OCI-LY3 (cell line): ENCODE results near the gene CCL28.

Experiments
- H2AFZ ChIP-seq: fragments of 200-600, 300-600 bp; shearing (Covaris generic); 2 replicates; pipeline ENCODE4 v1.6.0; 2014; ENCODE audit warnings: antibody characterized with exemption, low read depth, low read length
- H3K27ac ChIP-seq: fragments of 200-600, 300-600 bp; sonication (generic); 2 replicates; pipeline ENCODE4 v1.5.1; 2014; ENCODE audit warnings: mild to moderate bottlenecking, low read length, moderate library complexity, mixed read lengths
- H3K27me3 ChIP-seq: fragments of 200-600, 300-600 bp; sonication (generic); 2 replicates; pipeline ENCODE4 v1.6.1; 2014; ENCODE audit warnings: low read depth, low read length, mixed read lengths
- H3K36me3 ChIP-seq: fragments of 200-600, 300-600 bp; sonication (generic); replicated peaks from 2 replicates; pipeline ENCODE3; 2014; ENCODE audit warnings: low read depth, low read length, mixed read lengths
- H3K4me1 ChIP-seq: fragments of 300-600, 200-600 bp; sonication (generic); 2 replicates; pipeline ENCODE4 v1.6.1; 2014; ENCODE audit warnings: low read length, mixed read lengths
- H3K4me2 ChIP-seq: fragments of 200-600, 300-600 bp; sonication (generic); 2 replicates; pipeline ENCODE4 v1.6.1; 2014; ENCODE audit warnings: low read length, mixed read lengths
- H3K4me3 ChIP-seq: fragments of 300-600, 200-600 bp; sonication (generic); 2 replicates; pipeline ENCODE4 v1.5.1; 2014; ENCODE audit warnings: antibody characterized with exemption, mild to moderate bottlenecking, low read length, moderate library complexity
- H3K79me2 ChIP-seq: fragments of 300-600, 200-600 bp; shearing (Covaris generic); 2 replicates; pipeline ENCODE4 v1.6.1; 2014; ENCODE audit warnings: mild to moderate bottlenecking, low read length, mixed read lengths
- H3K9ac ChIP-seq: fragments of 300-600, 200-600 bp; shearing (Covaris generic); 2 replicates; pipeline ENCODE4 v1.6.0; 2014; ENCODE audit warnings: mild to moderate bottlenecking, low read length, moderate library complexity
- H3K9me3 ChIP-seq: fragments of 200-600, 300-600 bp; shearing (Covaris generic); 2 replicates; pipeline ENCODE4 v1.6.1; 2014; ENCODE audit warnings: low read length, mixed read lengths; ENCODE audit not compliant: insufficient read depth
- H4K20me1 ChIP-seq: fragments of 200-600, 300-600 bp; sonication (generic); 2 replicates; pipeline ENCODE4 v1.6.1; 2016; ENCODE audit warnings: low read length, mixed read lengths; ENCODE audit not compliant: insufficient read depth
- EZH2phosphoT487 ChIP-seq: fragments of 200-600 bp; shearing (Covaris generic); IDR thresholded peaks from 2 replicates; pipeline ENCODE4 v1.6.1; 2018; ENCODE audit warnings: antibody characterized with exemption, mixed run types, low read depth
- TF ChIP-seq, protein P1 (sequence below): fragments of 200-600, 300-600 bp; sonication (generic); IDR thresholded peaks from 2 replicates; pipeline ENCODE4 v1.5.1; 2014; ENCODE audit warnings: antibody characterized with exemption, low read length, low read depth

The CCL28 gene

GRCh38 chr5:43386960-43387362 is 25.2 kb downstream of the CCL28 start:
- Histone ChIP-seq H3K4me1 (peaks cover 9% of the 10 kb centered on the region), H3K4me3 (no peak overlapping the region)

GRCh38 chr5:43376496-43377140 is 35.6 kb downstream of the CCL28 start:
- H2AFZ ChIP-seq = no peak overlapping the region
- no peak overlapping the region for H3K27ac ChIP-seq
- H3K27me3 ChIP-seq = no peaks in the 10 kb centered on the region
- no peaks in the 10 kb centered on the region for H3K36me3 ChIP-seq
- TF ChIP-seq, protein P1, sequence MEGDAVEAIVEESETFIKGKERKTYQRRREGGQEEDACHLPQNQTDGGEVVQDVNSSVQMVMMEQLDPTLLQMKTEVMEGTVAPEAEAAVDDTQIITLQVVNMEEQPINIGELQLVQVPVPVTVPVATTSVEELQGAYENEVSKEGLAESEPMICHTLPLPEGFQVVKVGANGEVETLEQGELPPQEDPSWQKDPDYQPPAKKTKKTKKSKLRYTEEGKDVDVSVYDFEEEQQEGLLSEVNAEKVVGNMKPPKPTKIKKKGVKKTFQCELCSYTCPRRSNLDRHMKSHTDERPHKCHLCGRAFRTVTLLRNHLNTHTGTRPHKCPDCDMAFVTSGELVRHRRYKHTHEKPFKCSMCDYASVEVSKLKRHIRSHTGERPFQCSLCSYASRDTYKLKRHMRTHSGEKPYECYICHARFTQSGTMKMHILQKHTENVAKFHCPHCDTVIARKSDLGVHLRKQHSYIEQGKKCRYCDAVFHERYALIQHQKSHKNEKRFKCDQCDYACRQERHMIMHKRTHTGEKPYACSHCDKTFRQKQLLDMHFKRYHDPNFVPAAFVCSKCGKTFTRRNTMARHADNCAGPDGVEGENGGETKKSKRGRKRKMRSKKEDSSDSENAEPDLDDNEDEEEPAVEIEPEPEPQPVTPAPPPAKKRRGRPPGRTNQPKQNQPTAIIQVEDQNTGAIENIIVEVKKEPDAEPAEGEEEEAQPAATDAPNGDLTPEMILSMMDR = no peak
- no peak for TF ChIP-seq EZH2phosphoT487
- H3K4me3 ChIP-seq = no peak overlapping the region
- H3K4me1 ChIP-seq = peaks cover 5% of the 10 kb centered on the region; the same call in 1 of the 2 replicates
- H3K9me3 ChIP-seq = no peaks in the 10 kb centered on the region
- H3K79me2 ChIP-seq = no peaks in the 10 kb centered on the region
- H3K4me2 ChIP-seq = no peak overlapping the region
- H3K9ac ChIP-seq = no peak overlapping the region
- H4K20me1 ChIP-seq = no peaks in the 10 kb centered on the region

More at GRCh38 chr5:43386960-43387362, 25.2 kb downstream of the CCL28 start:
- TF ChIP-seq EZH2phosphoT487 = no peak
- TF ChIP-seq, protein P1 = peak; percentile 22
- H3K36me3 ChIP-seq = no peaks in the 10 kb centered on the region
- no peaks in the 10 kb centered on the region for H3K27me3 ChIP-seq
- no peaks in the 10 kb centered on the region for H3K79me2 ChIP-seq
- no peaks in the 10 kb centered on the region for H3K9me3 ChIP-seq
- no peak overlapping the region for H3K9ac ChIP-seq
- H3K27ac ChIP-seq = no peak overlapping the region
- peak overlapping the region; percentile 32 for H3K4me2 ChIP-seq
- no peaks in the 10 kb centered on the region for H4K20me1 ChIP-seq
- no peak overlapping the region for H2AFZ ChIP-seq

GRCh38 chr5:43371821-43372220 is 40.4 kb downstream of the CCL28 start:
- H3K36me3 ChIP-seq = no peaks in the 10 kb centered on the region
- TF ChIP-seq, protein P1 = no peak
- TF ChIP-seq EZH2phosphoT487 = no peak
- no peak overlapping the region for H2AFZ ChIP-seq
- no peak overlapping the region for H3K27ac ChIP-seq
- no peak overlapping the region for H3K4me2 ChIP-seq
- peaks cover 5% of the 10 kb centered on the region; the same call in 1 of the 2 replicates for H3K4me1 ChIP-seq
- H3K4me3 ChIP-seq = no peak overlapping the region
- H3K27me3 ChIP-seq = no peaks in the 10 kb centered on the region
- H3K79me2 ChIP-seq = no peaks in the 10 kb centered on the region
- H3K9ac ChIP-seq = no peak overlapping the region
- H3K9me3 ChIP-seq = no peaks in the 10 kb centered on the region
- H4K20me1 ChIP-seq = no peaks in the 10 kb centered on the region

DNA sequence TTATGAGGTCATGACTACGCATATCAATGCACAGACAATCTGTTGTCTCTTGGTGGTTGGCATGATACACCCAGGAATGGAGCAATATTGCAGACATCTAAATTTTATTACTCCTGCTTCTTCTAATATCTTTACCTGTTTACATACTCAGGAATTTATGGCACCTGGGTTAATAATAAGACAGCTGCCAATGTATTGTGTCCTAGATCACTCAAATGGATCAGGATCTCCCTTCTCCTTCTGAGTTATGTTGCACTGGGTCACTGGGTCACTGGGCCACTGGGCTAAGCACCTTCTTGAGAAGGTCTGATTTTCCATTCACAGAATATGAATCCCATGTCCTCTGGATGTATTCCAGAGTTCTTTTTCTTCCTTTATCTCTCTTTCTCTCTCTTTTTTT is 41.8 kb downstream of the CCL28 start:
- H4K20me1 ChIP-seq = no peaks in the 10 kb centered on the region

More for the DNA sequence above, 41.8 kb downstream of the CCL28 start:
- TF ChIP-seq, protein P1 = no peak
- TF ChIP-seq EZH2phosphoT487 = no peak
- H3K36me3 ChIP-seq = no peaks in the 10 kb centered on the region
- no peaks in the 10 kb centered on the region for H3K79me2 ChIP-seq
- H3K4me2 ChIP-seq = no peak overlapping the region
- H2AFZ ChIP-seq = no peak overlapping the region
- H3K9ac ChIP-seq = no peak overlapping the region
- H3K4me1 ChIP-seq = peaks cover 5% of the 10 kb centered on the region; the same call in 1 of the 2 replicates
- no peak overlapping the region for H3K27ac ChIP-seq
- H3K4me3 ChIP-seq = no peak overlapping the region
- H3K27me3 ChIP-seq = no peaks in the 10 kb centered on the region
- H3K9me3 ChIP-seq = no peaks in the 10 kb centered on the region
